Subcutaneous abdominal adipose tissue (tissue), 5 donors: ENCODE measurements around the gene DNAJC16.

Experiments used
- H3K27ac ChIP-seq: one replicate; pipeline ENCODE4 v1.7.0; 2013; ENCODE audit warnings: low read depth, mild to moderate bottlenecking, inconsistent platforms, low read length, moderate library complexity
- H3K27me3 ChIP-seq, 5 donors: one replicate each; pipeline ENCODE4 v1.7.0; 2013; ENCODE audit warnings: low read length in 5 of 5, inconsistent platforms in 1 of 5; ENCODE audit not compliant: control insufficient read depth in 5 of 5, insufficient read depth in 4 of 5
- H3K36me3 ChIP-seq, 5 donors: one replicate each; pipeline ENCODE4 v1.7.0; 2013; ENCODE audit warnings: low read length in 5 of 5; ENCODE audit not compliant: control insufficient read depth in 5 of 5, insufficient read depth in 5 of 5
- H3K4me1 ChIP-seq, 5 donors: one replicate each; pipeline ENCODE4 v1.7.0; 2013; ENCODE audit warnings: low read length in 5 of 5, mild to moderate bottlenecking in 3 of 5, moderate library complexity in 1 of 5; ENCODE audit not compliant: control insufficient read depth in 5 of 5, insufficient read depth in 5 of 5
- H3K4me3 ChIP-seq, 5 donors: one replicate each; pipeline ENCODE4 v1.7.0; 2013; ENCODE audit warnings: low read length in 5 of 5, low read depth in 1 of 5
- H3K9ac ChIP-seq, 5 donors: one replicate each; pipeline ENCODE4 v1.7.0; 2013; ENCODE audit warnings: low read length in 5 of 5, mild to moderate bottlenecking in 4 of 5, moderate library complexity in 3 of 5
- H3K9me3 ChIP-seq, 5 donors: one replicate each; pipeline ENCODE4 v1.7.0; 2013; ENCODE audit warnings: low read length in 5 of 5; ENCODE audit not compliant: control insufficient read depth in 5 of 5
- donor health status: healthy.
- donor health status: healthy.
- donor health status: healthy.
- donor health status: healthy.
- donor health status: healthy.

Gene DNAJC16

GRCh38 chr1:15531003-15531402 lies 4.4 kb downstream of the DNAJC16 start:
- peaks cover 7 to 21% (median 11%) of the 10 kb centered on the region in 5 donors for H3K36me3 ChIP-seq

GRCh38 chr1:15531682-15532081 lies 5.0 kb downstream of the DNAJC16 start:
- Histone ChIP-seq H3K9ac (no peak overlapping the region), H3K36me3 (peaks cover 10 to 26% (median 16%) of the 10 kb centered on the region in 5 donors), H3K4me3 (no peak overlapping the region), H3K27ac (no peak overlapping the region), H3K27me3 (no peaks in the 10 kb centered on the region), H3K9me3 (no peaks in the 10 kb centered on the region), H3K4me1 (peaks cover 0 to 12% (median 10%) of the 10 kb centered on the region in 5 donors)

More at GRCh38 chr1:15531003-15531402, 4.4 kb downstream of the DNAJC16 start:
- Histone ChIP-seq H3K27me3 (no peaks in the 10 kb centered on the region), H3K9ac (no peak overlapping the region), H3K9me3 (no peaks in the 10 kb centered on the region), H3K27ac (no peak overlapping the region), H3K4me3 (no peak overlapping the region), H3K4me1 (peaks cover 0 to 16% (median 13%) of the 10 kb centered on the region in 5 donors)

- Histone ChIP-seq H3K9me3 (no peaks in the 10 kb centered on the region), H3K9ac (no peak overlapping the region), H3K36me3 (peaks cover 32 to 73% (median 61%) of the 10 kb centered on the region in 5 donors), H3K27ac (no peak overlapping the region), H3K4me3 (no peak overlapping the region), H3K27me3 (no peaks in the 10 kb centered on the region), H3K4me1 (no peaks in the 10 kb centered on the region)
Observed at GRCh38 chr1:15538771-15539170, 12.1 kb downstream of the DNAJC16 start.

GRCh38 chr1:15540186-15540585 lies 13.5 kb downstream of the DNAJC16 start:
- Histone ChIP-seq H3K27ac (no peak overlapping the region), H3K36me3 (peaks cover 35 to 85% (median 68%) of the 10 kb centered on the region in 5 donors), H3K9ac (no peak overlapping the region), H3K4me3 (no peak overlapping the region), H3K4me1 (no peaks in the 10 kb centered on the region), H3K9me3 (no peaks in the 10 kb centered on the region), H3K27me3 (no peaks in the 10 kb centered on the region)

GRCh38 chr1:15541231-15541792 lies 14.7 kb downstream of the DNAJC16 start:
- Histone ChIP-seq H3K9me3 (no peaks in the 10 kb centered on the region), H3K4me1 (no peaks in the 10 kb centered on the region), H3K4me3 (no peak overlapping the region), H3K27me3 (no peaks in the 10 kb centered on the region), H3K36me3 (peaks cover 35 to 87% (median 70%) of the 10 kb centered on the region in 5 donors), H3K27ac (no peak overlapping the region), H3K9ac (no peak overlapping the region)

- no peak overlapping the region for H3K9ac ChIP-seq
- H3K9me3 ChIP-seq, result no peaks in the 10 kb centered on the region
- H3K4me3 ChIP-seq, result no peak overlapping the region
- no peak overlapping the region for H3K27ac ChIP-seq
- H3K36me3 ChIP-seq, result peaks cover 36 to 89% (median 72%) of the 10 kb centered on the region in 5 donors
- no peaks in the 10 kb centered on the region for H3K4me1 ChIP-seq
- no peaks in the 10 kb centered on the region for H3K27me3 ChIP-seq
Observed at GRCh38 chr1:15542388-15543250, 16.0 kb downstream of the DNAJC16 start.

- H3K4me1 ChIP-seq, result no peaks in the 10 kb centered on the region
- H3K27me3 ChIP-seq, result no peaks in the 10 kb centered on the region
- H3K4me3 ChIP-seq, result no peak overlapping the region
- H3K36me3 ChIP-seq, result peaks cover 40 to 91% (median 75%) of the 10 kb centered on the region in 5 donors
- H3K27ac ChIP-seq, result no peak overlapping the region
- no peak overlapping the region for H3K9ac ChIP-seq
- H3K9me3 ChIP-seq, result no peaks in the 10 kb centered on the region
Observed at GRCh38 chr1:15543251-15543588, 16.6 kb downstream of the DNAJC16 start.

GRCh38 chr1:15543589-15544568 lies 17.2 kb downstream of the DNAJC16 start:
- Histone ChIP-seq H3K9me3 (no peaks in the 10 kb centered on the region), H3K36me3 (peaks cover 43 to 86% (median 77%) of the 10 kb centered on the region in 5 donors), H3K4me3 (no peak overlapping the region), H3K9ac (no peak overlapping the region), H3K4me1 (no peaks in the 10 kb centered on the region), H3K27ac (no peak overlapping the region), H3K27me3 (no peaks in the 10 kb centered on the region)

- H3K9ac ChIP-seq, result no peak overlapping the region
- H3K36me3 ChIP-seq, result peaks cover 40 to 78% (median 69%) of the 10 kb centered on the region in 5 donors
- peaks cover 0 to 3% (median 0%) of the 10 kb centered on the region in 5 donors for H3K4me1 ChIP-seq
- H3K9me3 ChIP-seq, result no peaks in the 10 kb centered on the region
- H3K4me3 ChIP-seq, result no peak overlapping the region
- H3K27ac ChIP-seq, result no peak overlapping the region
- H3K27me3 ChIP-seq, result no peaks in the 10 kb centered on the region
Observed at GRCh38 chr1:15546641-15547040, 20.0 kb downstream of the DNAJC16 start.
